Ascending aorta (tissue), 2 donors: ENCODE results near the gene UBE2L6. TPM values are rescaled to one million over a fixed set of nuclear protein-coding genes. Genes with fewer than 3 reads are reported as not detected.
"Not testable (repeated sequence)": the region's sequence is repeated elsewhere in the genome, so short reads cannot be mapped to it uniquely, and the experiment has no call there.

ENCODE experiments used
- DNase-seq, 2 donors: peaks; one replicate each; pipeline ENCODE4 v3.0.0-alpha.2; 2019; ENCODE audit warnings: low spot score in 2 of 2
- H3K27ac ChIP-seq, 2 donors: fragments of 200-600 bp; sonication (generic); one replicate each; pipeline ENCODE4 v1.5.1; 2016 to 2017; ENCODE audit warnings: mild to moderate bottlenecking in 1 of 2
- H3K27me3 ChIP-seq: fragments of 200-600 bp; sonication (generic); one replicate; pipeline ENCODE4 v1.5.1; 2017
- H3K36me3 ChIP-seq, 2 donors: fragments of 200-600 bp; sonication (generic); one replicate each; pipeline ENCODE4 v1.5.1; 2016
- H3K4me1 ChIP-seq, 2 donors: fragments of 200-600 bp; sonication (generic); one replicate each; pipeline ENCODE4 v1.5.1; 2016 to 2017; ENCODE audit warnings: mild to moderate bottlenecking in 1 of 2
- H3K4me3 ChIP-seq, 2 donors: fragments of 200-600 bp; sonication (generic); one replicate each; pipeline ENCODE4 v1.5.1; 2016 to 2017; ENCODE audit warnings: mild to moderate bottlenecking in 1 of 2
- H3K9me3 ChIP-seq, 2 donors: fragments of 200-600 bp; sonication (generic); one replicate each; pipeline ENCODE4 v1.5.1; 2016
- CTCF ChIP-seq, 3 experiments: fragments of 200-600 bp in 2 of 3; fragments of 450-650 bp in 1 of 3; sonication (generic) in 2 of 3; IDR thresholded peaks; one replicate each; pipeline ENCODE4 v1.5.1; 2016 to 2019; ENCODE audit warnings: antibody characterized with exemption in 3 of 3, mild to moderate bottlenecking in 1 of 3, moderate library complexity in 1 of 3
- intact Hi-C: fragments of 100-400 bp; cut with DNase I; formaldehyde crosslinking; loops from one replicate; pipeline ENCODE4 v1.15.1; 2023
- total RNA-seq: library from RNA; depleted of rRNA; stranded (reverse); fragments of >200 nt; gene quantifications from one replicate; pipeline ENCODE4 v1.1.0, GENCODE V29; 2016

The UBE2L6 gene
- total RNA-seq, 1 donor from 2014 or later = 44.9 TPM

GRCh38 chr11:57541169-57541568 lies 26.3 kb downstream of the UBE2L6 start:
- H3K27me3 ChIP-seq = no peaks in the 10 kb centered on the region
- no peak for DNase-seq
- TF ChIP-seq CTCF (IDR thresholded peaks at IDR 0.05) = no peak
- no peaks in the 10 kb centered on the region for H3K9me3 ChIP-seq
- H3K4me1 ChIP-seq = no peaks in the 10 kb centered on the region
- no peak overlapping the region for H3K27ac ChIP-seq
- H3K4me3 ChIP-seq = no peak overlapping the region
- H3K36me3 ChIP-seq = no peaks in the 10 kb centered on the region
- intact Hi-C loops = no loop called here

DNA sequence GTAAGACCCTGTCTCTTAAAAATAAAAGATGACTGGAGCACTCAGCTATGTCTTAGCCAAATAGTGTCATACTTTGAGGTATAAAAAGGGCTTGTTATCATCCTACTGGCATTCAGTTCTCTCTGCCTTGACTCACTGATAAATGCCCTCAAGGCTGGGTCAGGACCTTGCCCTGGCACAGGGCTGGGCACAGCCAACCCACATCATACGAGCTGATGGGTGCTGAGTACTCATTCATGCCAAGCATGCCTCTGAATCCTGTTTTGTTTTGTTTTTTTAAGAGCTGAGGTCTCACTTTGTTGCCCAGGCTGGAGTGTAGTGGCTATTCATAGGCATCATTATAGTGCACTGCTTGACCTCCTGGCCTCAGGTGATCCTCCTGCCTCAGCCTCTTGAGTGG lies 28.1 kb downstream of the UBE2L6 start:
- no peaks in the 10 kb centered on the region for H3K4me1 ChIP-seq
- no peak overlapping the region for H3K27ac ChIP-seq
- no peaks in the 10 kb centered on the region for H3K27me3 ChIP-seq
- no peak for DNase-seq
- no peaks in the 10 kb centered on the region for H3K36me3 ChIP-seq
- TF ChIP-seq CTCF (IDR thresholded peaks at IDR 0.05) = no peak
- no peak overlapping the region for H3K4me3 ChIP-seq
- intact Hi-C loops = no loop called here
- H3K9me3 ChIP-seq = no peaks in the 10 kb centered on the region

DNA sequence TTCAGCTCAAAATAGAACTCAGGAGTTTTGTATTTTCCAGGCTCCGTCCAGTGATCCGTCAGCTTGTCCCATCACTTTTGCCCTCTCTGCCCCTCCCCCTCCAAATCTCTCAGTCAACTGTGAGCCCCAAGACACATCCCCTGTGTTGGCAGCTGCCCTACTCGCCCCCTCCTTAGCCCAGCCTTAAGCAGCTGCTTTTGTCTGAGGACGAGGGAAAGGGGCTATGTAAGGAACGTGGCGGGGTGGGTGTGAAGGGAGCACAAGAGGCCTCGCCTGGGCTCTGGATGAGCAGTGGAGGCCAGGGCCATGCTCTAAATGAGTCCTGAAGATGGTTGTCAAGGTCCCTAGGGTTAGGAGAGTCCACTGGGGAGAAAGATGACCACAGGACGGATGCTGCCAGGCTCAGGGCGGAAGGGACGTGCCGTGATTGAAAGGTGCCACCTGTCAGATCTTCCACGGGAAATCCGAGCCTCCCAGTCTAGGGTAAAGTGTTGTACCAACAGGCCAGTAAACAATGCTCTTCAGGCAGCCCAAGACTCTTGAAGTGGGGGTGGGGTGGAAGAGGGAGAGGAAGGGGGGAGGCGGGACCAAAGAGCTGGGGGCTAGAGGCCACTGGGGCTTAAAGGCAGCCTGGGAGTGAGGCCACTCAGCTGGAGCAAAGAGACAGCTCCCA lies 30.4 kb downstream of the UBE2L6 start, which contains the start of gene SMTNL1:
Gene SMTNL1 (plus strand): TSS at position 649 of the 673 bp plus-strand sequence. CDS start 5,048 bp downstream, outside the sequence.
- Histone ChIP-seq H3K4me1 (no peaks in the 10 kb centered on the region), H3K36me3 (no peaks in the 10 kb centered on the region), H3K27ac (no peak within 1 kb of the TSS), H3K9me3 (no peaks in the 10 kb centered on the region), H3K4me3 (no peak within 1 kb of the TSS), H3K27me3 (no peaks in the 10 kb centered on the region)
- intact Hi-C loops = no loop called here
- DNase-seq = no peak
- TF ChIP-seq CTCF (IDR thresholded peaks at IDR 0.05) = no peak

- not testable (repeated sequence) for H3K4me3 ChIP-seq, H3K27ac ChIP-seq, DNase-seq, H3K27me3 ChIP-seq, H3K36me3 ChIP-seq, H3K9me3 ChIP-seq
- peaks cover 5 to 10% of the 10 kb centered on the region in 2 donors for H3K4me1 ChIP-seq
- intact Hi-C loops = loop anchor here (5.0 kb wide), 2 partner anchors 33 to 207 kb away; partner anchors contain the start of gene UBE2L6
Measured at GRCh38 chr11:57534449-57534848, 33.0 kb downstream of the UBE2L6 start.

GRCh38 chr11:57530596-57531507 lies 36.6 kb downstream of the UBE2L6 start, which contains the start of gene TIMM10:
Gene TIMM10, minus strand, starts transcription at chr11:57530754. Its CDS starts 565 bp downstream, at chr11:57530189.
- H3K27ac ChIP-seq = peak within 1 kb of the TSS; percentile 56 to 70

More at GRCh38 chr11:57530596-57531507, 36.6 kb downstream of the UBE2L6 start, which contains the start of gene TIMM10:
- H3K4me3 ChIP-seq = peak within 1 kb of the TSS; percentile 67
- peak; percentile 82 to 97 for DNase-seq
- peaks cover 5 to 12% of the 10 kb centered on the region in 2 donors for H3K4me1 ChIP-seq
- intact Hi-C loops = loop anchor here (1.0 to 5.0 kb wide), 4 partner anchors 32 to 204 kb away; partner anchors contain the start of genes MED19, TMX2 and UBE2L6
- no peak for TF ChIP-seq CTCF (IDR thresholded peaks at IDR 0.05)
- H3K27me3 ChIP-seq = no peaks in the 10 kb centered on the region
- no peaks in the 10 kb centered on the region for H3K9me3 ChIP-seq
- peaks cover 0 to 3% of the 10 kb centered on the region in 2 donors for H3K36me3 ChIP-seq
